Lower lobe of right lung (tissue), 2 donors: ENCODE data around the gene CEP89. TPM values are rescaled to one million over a fixed set of nuclear protein-coding genes. Genes with fewer than 3 reads are reported as not detected.

Experiments
- ATAC-seq, 2 donors: fragments of 200-7000 bp; cut with Tn5 transposase; one replicate each; pipeline ENCODE4 v1.9.1; 2020 to 2022; ENCODE audit warnings: mild to moderate bottlenecking in 2 of 2, moderate library complexity in 2 of 2
- DNase-seq: peaks from one replicate; pipeline ENCODE4 v3.0.0-alpha.2; 2020
- H3K27ac ChIP-seq: fragments of 200-600 bp; one replicate; pipeline ENCODE4 v1.8.0; 2022
- H3K27me3 ChIP-seq: fragments of 200-600 bp; one replicate; pipeline ENCODE4 v1.8.0; 2022; ENCODE audit warnings: low read depth
- H3K36me3 ChIP-seq: fragments of 200-600 bp; one replicate; pipeline ENCODE4 v1.8.0; 2022; ENCODE audit warnings: mild to moderate bottlenecking
- H3K4me1 ChIP-seq: fragments of 200-600 bp; one replicate; pipeline ENCODE4 v1.8.0; 2022
- H3K4me3 ChIP-seq: fragments of 200-600 bp; one replicate; pipeline ENCODE4 v1.8.0; 2022; ENCODE audit warnings: mild to moderate bottlenecking
- H3K9me3 ChIP-seq: fragments of 200-600 bp; one replicate; pipeline ENCODE4 v1.8.0; 2022
- intact Hi-C: fragments of 100-400 bp; cut with DNase I; formaldehyde crosslinking; loops from one replicate; pipeline ENCODE4 v1.11.0; 2022
- total RNA-seq: library from RNA; stranded (reverse); fragmentation: NEBNext Ultra II Directional; extraction: Animal tissue kit (Norgen Biotek cat#: 25700); gene quantifications from one replicate; pipeline ENCODE4 v1.2.1, GENCODE V29; 2021
- TF ChIP-seq, protein P1 (sequence below): fragments of 200-600 bp; IDR thresholded peaks from one replicate; pipeline ENCODE4 v1.8.0; 2022; ENCODE audit warnings: antibody characterized with exemption, mild to moderate bottlenecking
- donor health status: DM: no; HTN: yes; CAD: no; lungs with severe emphysema.

Gene CEP89
- total RNA-seq, 1 donor from 2014 or later = 19.8 TPM

DNA sequence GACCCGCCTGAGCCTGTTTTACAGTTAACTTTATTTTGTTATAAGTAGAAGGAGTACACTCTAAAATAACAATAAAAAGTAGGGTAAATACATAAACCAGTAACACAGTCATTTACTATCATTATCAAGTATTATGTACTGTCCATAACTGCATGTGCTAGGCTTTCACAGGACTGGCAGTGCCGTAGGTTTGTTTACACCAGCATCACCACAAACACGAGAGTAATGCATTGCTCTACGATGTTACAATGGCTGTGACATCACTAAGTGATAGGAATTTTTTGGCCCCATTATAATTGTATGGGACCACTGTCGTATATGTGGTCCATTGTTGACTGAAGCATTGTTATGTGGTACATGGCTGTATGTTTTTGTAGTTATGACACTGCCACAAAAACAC lies 60.9 kb downstream of the CEP89 start:
- Histone ChIP-seq H3K4me3 (no peak overlapping the region), H3K27ac (no peak overlapping the region), H3K4me1 (no peaks in the 10 kb centered on the region), H3K36me3 (peaks cover 45% of the 10 kb centered on the region), H3K9me3 (peaks cover 3% of the 10 kb centered on the region), H3K27me3 (no peaks in the 10 kb centered on the region)
- TF ChIP-seq, protein P1, sequence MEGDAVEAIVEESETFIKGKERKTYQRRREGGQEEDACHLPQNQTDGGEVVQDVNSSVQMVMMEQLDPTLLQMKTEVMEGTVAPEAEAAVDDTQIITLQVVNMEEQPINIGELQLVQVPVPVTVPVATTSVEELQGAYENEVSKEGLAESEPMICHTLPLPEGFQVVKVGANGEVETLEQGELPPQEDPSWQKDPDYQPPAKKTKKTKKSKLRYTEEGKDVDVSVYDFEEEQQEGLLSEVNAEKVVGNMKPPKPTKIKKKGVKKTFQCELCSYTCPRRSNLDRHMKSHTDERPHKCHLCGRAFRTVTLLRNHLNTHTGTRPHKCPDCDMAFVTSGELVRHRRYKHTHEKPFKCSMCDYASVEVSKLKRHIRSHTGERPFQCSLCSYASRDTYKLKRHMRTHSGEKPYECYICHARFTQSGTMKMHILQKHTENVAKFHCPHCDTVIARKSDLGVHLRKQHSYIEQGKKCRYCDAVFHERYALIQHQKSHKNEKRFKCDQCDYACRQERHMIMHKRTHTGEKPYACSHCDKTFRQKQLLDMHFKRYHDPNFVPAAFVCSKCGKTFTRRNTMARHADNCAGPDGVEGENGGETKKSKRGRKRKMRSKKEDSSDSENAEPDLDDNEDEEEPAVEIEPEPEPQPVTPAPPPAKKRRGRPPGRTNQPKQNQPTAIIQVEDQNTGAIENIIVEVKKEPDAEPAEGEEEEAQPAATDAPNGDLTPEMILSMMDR = no peak
- no peak for DNase-seq
- no peak for ATAC-seq
- intact Hi-C loops = no loop called here

DNA sequence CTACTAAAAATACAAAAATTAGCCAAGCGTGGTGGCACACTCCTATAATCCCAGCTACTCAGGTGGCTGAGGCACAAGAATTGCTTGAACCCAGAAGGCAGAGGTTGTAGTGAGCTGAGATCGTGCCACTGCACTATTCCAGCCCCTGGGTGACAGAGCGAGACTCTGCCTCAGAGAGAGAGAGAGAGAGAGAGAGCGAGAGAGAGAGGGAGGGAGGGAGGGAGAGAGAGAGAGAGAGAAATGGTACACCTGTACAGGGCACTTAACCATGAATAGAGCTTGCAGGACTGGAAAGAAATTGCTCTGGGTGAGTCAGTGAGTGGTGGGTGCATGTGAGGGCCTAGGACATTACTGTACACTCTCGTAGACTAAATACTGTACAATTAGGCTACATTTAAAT lies 61.7 kb downstream of the CEP89 start:
- TF ChIP-seq, protein P1 = no peak
- no peak for DNase-seq
- Histone ChIP-seq H3K27me3 (no peaks in the 10 kb centered on the region), H3K36me3 (peaks cover 41% of the 10 kb centered on the region), H3K4me1 (no peaks in the 10 kb centered on the region), H3K4me3 (no peak overlapping the region), H3K27ac (no peak overlapping the region), H3K9me3 (peaks cover 3% of the 10 kb centered on the region)
- ATAC-seq = no peak
- intact Hi-C loops = no loop called here

DNA sequence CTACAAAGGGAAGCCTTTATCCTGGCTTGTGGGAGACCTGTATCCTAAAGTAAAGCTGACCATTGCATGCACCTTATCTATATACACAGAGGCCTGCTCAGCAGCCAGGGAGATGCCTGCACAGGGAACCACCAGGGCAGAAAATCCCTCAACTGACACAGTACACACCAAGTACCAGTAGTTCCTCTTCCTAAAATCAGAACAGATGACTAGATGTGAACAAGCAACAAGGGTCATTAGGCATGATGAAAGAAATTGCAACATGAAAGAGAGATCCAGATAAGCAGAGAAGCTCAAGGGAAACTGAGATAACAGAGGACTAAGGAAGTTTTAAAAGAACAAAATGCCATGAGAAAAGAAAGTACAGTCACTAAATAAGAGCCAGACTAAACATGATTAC lies 62.5 kb downstream of the CEP89 start:
- DNase-seq (no peak), ATAC-seq (no peak)
- peaks cover 3% of the 10 kb centered on the region for H3K9me3 ChIP-seq
- TF ChIP-seq, protein P1 = no peak
- no peaks in the 10 kb centered on the region for H3K4me1 ChIP-seq
- no peaks in the 10 kb centered on the region for H3K27me3 ChIP-seq
- H3K36me3 ChIP-seq = peaks cover 33% of the 10 kb centered on the region
- intact Hi-C loops = no loop called here
- H3K4me3 ChIP-seq = no peak overlapping the region
- H3K27ac ChIP-seq = no peak overlapping the region

DNA sequence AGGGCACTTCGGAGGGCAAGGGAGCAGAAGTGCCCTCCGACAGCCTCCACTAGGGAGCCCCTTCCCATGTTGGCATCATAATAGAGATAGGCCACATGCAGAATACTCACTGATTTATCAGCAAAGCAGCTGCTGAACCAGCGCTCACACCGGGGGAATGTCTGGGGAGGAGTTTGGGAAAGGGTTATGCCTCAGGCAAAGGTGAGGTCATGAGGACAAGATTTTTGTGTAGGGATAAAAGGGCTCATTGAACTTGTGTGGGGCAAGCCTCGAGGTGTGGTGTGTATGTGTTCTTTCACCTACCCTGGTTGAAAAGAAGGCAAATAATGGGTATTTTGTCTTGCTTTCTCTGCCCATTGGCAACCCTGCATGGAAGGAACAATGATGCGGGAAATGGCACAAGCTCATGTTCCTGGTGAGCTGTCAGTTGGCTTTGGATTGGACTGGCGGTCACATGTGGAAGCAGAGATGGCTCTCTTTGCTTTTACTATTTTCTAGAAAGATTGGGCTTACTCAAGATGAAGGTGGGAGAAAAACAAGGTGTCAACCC lies 63.0 kb downstream of the CEP89 start:
- no peak for ATAC-seq
- TF ChIP-seq, protein P1 = no peak
- Histone ChIP-seq H3K4me3 (no peak overlapping the region), H3K4me1 (no peaks in the 10 kb centered on the region), H3K36me3 (peaks cover 28% of the 10 kb centered on the region), H3K27me3 (no peaks in the 10 kb centered on the region), H3K9me3 (peaks cover 3% of the 10 kb centered on the region), H3K27ac (no peak overlapping the region)
- no peak for DNase-seq
- intact Hi-C loops = no loop called here

DNA sequence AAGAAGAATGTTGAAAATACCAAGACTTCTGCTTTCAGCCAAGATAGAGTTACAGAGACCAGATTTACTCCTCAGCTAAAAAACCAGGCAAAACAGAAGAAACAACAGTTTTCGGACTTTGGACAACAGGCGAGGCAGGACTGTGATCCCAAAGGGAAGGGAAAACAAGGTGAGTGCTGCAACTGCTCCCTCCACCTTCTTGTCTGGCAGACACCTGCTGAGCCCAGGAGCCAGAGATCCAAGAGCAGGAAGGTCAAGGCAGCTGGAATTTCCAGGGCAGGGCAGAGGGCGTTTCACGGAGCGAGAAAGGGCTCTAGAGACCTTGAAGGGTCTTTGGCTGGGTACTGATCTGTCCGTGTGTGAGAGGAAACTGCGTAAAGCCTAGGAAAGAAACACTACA lies 69.3 kb downstream of the CEP89 start:
- DNase-seq (no peak), ATAC-seq (no peak)
- Histone ChIP-seq H3K4me1 (no peaks in the 10 kb centered on the region), H3K27me3 (no peaks in the 10 kb centered on the region), H3K36me3 (peaks cover 45% of the 10 kb centered on the region), H3K9me3 (peaks cover 3% of the 10 kb centered on the region), H3K4me3 (no peak overlapping the region), H3K27ac (no peak overlapping the region)
- TF ChIP-seq, protein P1 = no peak
- intact Hi-C loops = no loop called here
